ENCODE results near the gene DOCK2. TPM values are rescaled to one million over a fixed set of nuclear protein-coding genes. Genes with fewer than 3 reads are reported as not detected.

DOCK2 gene
- polyA plus RNA-seq, 1 donor (not counting 4 experiments of a cell fraction or from before 2014, with no cell fraction given): 0.21 TPM

DNA sequence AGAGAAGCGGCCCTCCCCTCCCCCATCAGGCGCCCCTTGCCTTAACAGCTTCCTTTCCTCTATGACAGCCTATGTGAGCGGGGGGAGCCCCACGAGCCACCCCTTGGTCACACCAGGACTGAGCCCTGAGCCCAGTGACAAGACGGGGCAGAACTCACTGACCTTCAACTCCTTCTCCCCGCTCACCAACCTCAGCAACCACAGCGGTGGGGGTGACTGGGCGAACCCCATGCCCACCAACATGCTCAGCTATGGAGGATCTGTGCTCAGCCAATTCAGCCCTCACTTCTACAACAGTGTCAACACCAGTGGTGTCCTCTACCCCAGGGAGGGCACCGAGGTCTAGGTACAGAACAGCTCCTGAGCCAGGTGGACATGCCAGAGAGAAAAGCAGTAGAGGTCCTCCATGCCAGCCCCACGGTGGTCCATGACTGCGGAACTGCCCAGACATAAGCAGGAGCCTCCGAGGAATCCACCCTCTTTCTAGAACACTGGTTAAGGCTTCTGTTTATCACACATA lies 471.3 kb downstream of the DOCK2 start:
- Histone ChIP-seq H3K4me2 (ENCODE audit: control insufficient read depth, extremely low read depth, insufficient read depth, low read depth, low read length) (no peak overlapping the region), H3K9me1 (ENCODE audit: control insufficient read depth, extremely low read depth, insufficient read depth, low read length) (no peaks in the 10 kb centered on the region), H2AFZ (ENCODE audit: control insufficient read depth, low read length) (no peak overlapping the region), H3K4me1 (ENCODE audit: control insufficient read depth, extremely low read depth, insufficient read depth, low read length) (no peaks in the 10 kb centered on the region), H3K27ac (ENCODE audit: control insufficient read depth, insufficient read depth, low read length) (no peak overlapping the region), H3K9ac (ENCODE audit: control insufficient read depth, extremely low read depth, insufficient read depth, low read length) (no peak overlapping the region), H3K9me3 (ENCODE audit: control insufficient read depth, low read depth, low read length) (no peaks in the 10 kb centered on the region), H3K27me3 (ENCODE audit: control insufficient read depth, extremely low read depth, insufficient read depth, low read length) (no peaks in the 10 kb centered on the region), H4K20me1 (ENCODE audit: control insufficient read depth, extremely low read depth, insufficient read depth, low read length) (no peaks in the 10 kb centered on the region), H3K4me3 (ENCODE audit: control insufficient read depth in 2 of 3, extremely low read depth in 1 of 3, insufficient read depth in 2 of 3, low read depth in 1 of 3, low read length in 3 of 3) (no peak overlapping the region), H3K36me3 (ENCODE audit: control insufficient read depth in 2 of 2, extremely low read depth in 1 of 2, insufficient read depth in 2 of 2, low read length in 2 of 2) (no peaks in the 10 kb centered on the region), H3K79me2 (ENCODE audit: control insufficient read depth, insufficient read depth, low read length) (no peaks in the 10 kb centered on the region)
- no peak for DNase-seq (ENCODE audit: low read depth, low spot score)
- dilution Hi-C loops (cut with MboI; ENCODE audit: extremely low pct_ligation_motif_present, low sequenced_read_pairs): no loop called here
- TF ChIP-seq, protein P1, sequence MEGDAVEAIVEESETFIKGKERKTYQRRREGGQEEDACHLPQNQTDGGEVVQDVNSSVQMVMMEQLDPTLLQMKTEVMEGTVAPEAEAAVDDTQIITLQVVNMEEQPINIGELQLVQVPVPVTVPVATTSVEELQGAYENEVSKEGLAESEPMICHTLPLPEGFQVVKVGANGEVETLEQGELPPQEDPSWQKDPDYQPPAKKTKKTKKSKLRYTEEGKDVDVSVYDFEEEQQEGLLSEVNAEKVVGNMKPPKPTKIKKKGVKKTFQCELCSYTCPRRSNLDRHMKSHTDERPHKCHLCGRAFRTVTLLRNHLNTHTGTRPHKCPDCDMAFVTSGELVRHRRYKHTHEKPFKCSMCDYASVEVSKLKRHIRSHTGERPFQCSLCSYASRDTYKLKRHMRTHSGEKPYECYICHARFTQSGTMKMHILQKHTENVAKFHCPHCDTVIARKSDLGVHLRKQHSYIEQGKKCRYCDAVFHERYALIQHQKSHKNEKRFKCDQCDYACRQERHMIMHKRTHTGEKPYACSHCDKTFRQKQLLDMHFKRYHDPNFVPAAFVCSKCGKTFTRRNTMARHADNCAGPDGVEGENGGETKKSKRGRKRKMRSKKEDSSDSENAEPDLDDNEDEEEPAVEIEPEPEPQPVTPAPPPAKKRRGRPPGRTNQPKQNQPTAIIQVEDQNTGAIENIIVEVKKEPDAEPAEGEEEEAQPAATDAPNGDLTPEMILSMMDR (optimal IDR thresholded peaks at IDR 0.05 in 1 of 3, IDR thresholded peaks at IDR 0.05 in 1 of 3, conservative IDR thresholded peaks at IDR 0.05 in 1 of 3; ENCODE audit: extremely low read depth in 1 of 3, insufficient read depth in 2 of 3, low read length in 3 of 3): no peak
- TF ChIP-seq EZH2 (IDR thresholded peaks at IDR 0.05; ENCODE audit: low read length): no peak
- FAIRE-seq: no peak

DNA sequence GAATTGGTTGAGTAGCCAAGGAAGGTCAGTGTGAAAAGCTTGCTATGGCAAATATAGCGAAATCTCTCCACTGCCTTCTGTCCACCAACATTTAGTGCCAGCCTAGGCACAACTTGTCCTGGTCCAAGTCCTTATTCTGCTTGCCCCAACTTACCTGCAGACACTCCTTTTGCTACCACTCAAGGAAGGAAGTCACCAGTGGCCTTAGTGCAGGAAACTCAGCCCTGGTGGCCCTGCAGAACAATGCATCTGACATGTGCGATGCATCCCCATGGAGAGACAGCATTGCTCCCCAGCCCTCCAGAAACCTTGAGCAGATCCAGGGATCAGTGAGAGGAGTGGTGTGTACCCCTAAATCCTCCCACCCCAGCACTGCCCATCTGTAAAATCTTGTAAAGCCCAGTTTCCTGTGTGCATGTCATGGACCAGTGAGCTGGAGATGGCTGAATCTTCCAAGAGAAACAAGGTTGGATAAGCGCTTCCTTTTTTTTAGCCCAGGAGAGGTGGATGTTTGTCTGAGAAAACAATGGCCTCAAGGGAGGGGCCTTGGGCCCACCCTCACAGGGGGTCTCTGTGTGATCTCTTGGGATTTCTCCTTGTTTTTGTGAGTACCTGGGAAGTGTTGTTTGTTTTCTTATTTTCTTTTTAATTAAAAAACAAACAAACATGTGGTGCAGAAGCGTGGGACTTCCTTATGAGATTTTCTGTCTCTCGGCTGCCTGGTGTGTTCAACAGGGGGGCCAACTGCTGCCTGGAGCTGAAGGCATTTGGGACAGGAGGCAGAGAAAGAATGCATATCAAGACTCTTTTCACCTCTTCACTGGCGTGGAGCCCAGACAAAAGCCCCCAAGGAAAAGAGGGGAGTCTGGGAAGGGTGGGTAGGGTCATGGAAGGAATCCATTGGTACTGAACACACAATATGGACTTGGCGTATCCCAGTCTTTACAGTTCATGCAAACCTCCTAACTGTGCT lies 472.3 kb downstream of the DOCK2 start:
- dilution Hi-C loops (cut with MboI; ENCODE audit: extremely low pct_ligation_motif_present, low sequenced_read_pairs): no loop called here
- DNase-seq (ENCODE audit: low read depth, low spot score): no peak
- Histone ChIP-seq H3K4me3 (ENCODE audit: control insufficient read depth in 2 of 3, extremely low read depth in 1 of 3, insufficient read depth in 2 of 3, low read depth in 1 of 3, low read length in 3 of 3) (no peak overlapping the region), H2AFZ (ENCODE audit: control insufficient read depth, low read length) (no peak overlapping the region), H3K27ac (ENCODE audit: control insufficient read depth, insufficient read depth, low read length) (no peak overlapping the region), H3K79me2 (ENCODE audit: control insufficient read depth, insufficient read depth, low read length) (no peaks in the 10 kb centered on the region), H3K9me3 (ENCODE audit: control insufficient read depth, low read depth, low read length) (no peaks in the 10 kb centered on the region), H3K4me2 (ENCODE audit: control insufficient read depth, extremely low read depth, insufficient read depth, low read depth, low read length) (no peak overlapping the region), H4K20me1 (ENCODE audit: control insufficient read depth, extremely low read depth, insufficient read depth, low read length) (no peaks in the 10 kb centered on the region), H3K36me3 (ENCODE audit: control insufficient read depth in 2 of 2, extremely low read depth in 1 of 2, insufficient read depth in 2 of 2, low read length in 2 of 2) (no peaks in the 10 kb centered on the region), H3K4me1 (ENCODE audit: control insufficient read depth, extremely low read depth, insufficient read depth, low read length) (no peaks in the 10 kb centered on the region), H3K9ac (ENCODE audit: control insufficient read depth, extremely low read depth, insufficient read depth, low read length) (no peak overlapping the region), H3K9me1 (ENCODE audit: control insufficient read depth, extremely low read depth, insufficient read depth, low read length) (no peaks in the 10 kb centered on the region), H3K27me3 (ENCODE audit: control insufficient read depth, extremely low read depth, insufficient read depth, low read length) (no peaks in the 10 kb centered on the region)
- no peak for TF ChIP-seq EZH2 (IDR thresholded peaks at IDR 0.05; ENCODE audit: low read length)
- TF ChIP-seq, protein P1 (optimal IDR thresholded peaks at IDR 0.05 in 1 of 3, IDR thresholded peaks at IDR 0.05 in 1 of 3, conservative IDR thresholded peaks at IDR 0.05 in 1 of 3; ENCODE audit: extremely low read depth in 1 of 3, insufficient read depth in 2 of 3, low read length in 3 of 3): no peak
- no peak for FAIRE-seq

Data from keratinocyte (primary cell).